Astrocyte (in vitro differentiated cells and primary cell): ENCODE measurements around the gene ANAPC13. TPM values are rescaled to one million over a fixed set of nuclear protein-coding genes. Genes with fewer than 3 reads are reported as not detected.
A peak's percentile ranks its signal among the peaks of the same experiment; 100 is the strongest.

Source experiments
- DNase-seq: peaks from one replicate; pipeline ENCODE4 v3.0.0-alpha.2; 2010; ENCODE audit warnings: low read depth
- FAIRE-seq: peaks from 2 replicates; lab custom pipeline; 2011; peaks lifted over from hg19 to GRCh38; lab: Jason Lieb, UNC
- H2AFZ ChIP-seq: 2 replicates; pipeline ENCODE4 v1.6.0; 2012; ENCODE audit warnings: low read depth, low read length, inconsistent platforms
- H3K27ac ChIP-seq: 2 replicates; pipeline ENCODE4 v1.5.1; 2011; ENCODE audit warnings: low read depth, low read length, inconsistent platforms
- H3K27me3 ChIP-seq: 2 replicates; pipeline ENCODE4 v1.6.0; 2011; ENCODE audit warnings: low read length, inconsistent platforms; ENCODE audit not compliant: insufficient read depth
- H3K36me3 ChIP-seq: 2 replicates; pipeline ENCODE4 v1.5.1; 2011; ENCODE audit warnings: low read length, inconsistent platforms; ENCODE audit not compliant: insufficient read depth
- H3K4me1 ChIP-seq: 2 replicates; pipeline ENCODE4 v1.5.1; 2011; ENCODE audit warnings: low read length, inconsistent platforms; ENCODE audit not compliant: insufficient read depth
- H3K4me2 ChIP-seq: 2 replicates; pipeline ENCODE4 v1.6.0; 2012; ENCODE audit warnings: low read length, inconsistent platforms
- H3K4me3 ChIP-seq: 2 replicates; pipeline ENCODE4 v1.5.1; 2011; ENCODE audit warnings: low read depth, mild to moderate bottlenecking, low read length, inconsistent platforms; ENCODE audit not compliant: insufficient read depth
- H3K79me2 ChIP-seq: 2 replicates; pipeline ENCODE4 v1.6.0; 2012; ENCODE audit warnings: mild to moderate bottlenecking, low read length, inconsistent platforms; ENCODE audit not compliant: insufficient read depth
- H3K9ac ChIP-seq: 2 replicates; pipeline ENCODE4 v1.6.0; 2012; ENCODE audit warnings: mild to moderate bottlenecking, low read length, inconsistent platforms
- H3K9me3 ChIP-seq: 2 replicates; pipeline ENCODE4 v1.5.1; 2012; ENCODE audit warnings: low read depth, mild to moderate bottlenecking, low read length, inconsistent platforms; ENCODE audit not compliant: insufficient read depth
- H4K20me1 ChIP-seq: 2 replicates; pipeline ENCODE4 v1.6.0; 2012; ENCODE audit warnings: low read length, inconsistent platforms; ENCODE audit not compliant: insufficient read depth
- H3K27ac Mint-ChIP-seq: one replicate; pipeline ENCODE4 v1.8.0; 2021; ENCODE audit warnings: mild to moderate bottlenecking, mixed read lengths; ENCODE audit not compliant: unreplicated experiment
- H3K27me3 Mint-ChIP-seq: one replicate; pipeline ENCODE4 v1.8.0; 2021; ENCODE audit warnings: low read depth, mixed read lengths; ENCODE audit not compliant: unreplicated experiment
- H3K36me3 Mint-ChIP-seq: one replicate; pipeline ENCODE4 v1.8.0; 2021; ENCODE audit warnings: low read depth, mixed read lengths; ENCODE audit not compliant: unreplicated experiment
- H3K4me1 Mint-ChIP-seq: one replicate; pipeline ENCODE4 v1.8.0; 2021; ENCODE audit warnings: low read depth, mixed read lengths; ENCODE audit not compliant: unreplicated experiment
- H3K4me3 Mint-ChIP-seq: one replicate; pipeline ENCODE4 v1.8.0; 2021; ENCODE audit warnings: mild to moderate bottlenecking, moderate library complexity, mixed read lengths; ENCODE audit not compliant: unreplicated experiment
- H3K9me3 Mint-ChIP-seq: one replicate; pipeline ENCODE4 v1.8.0; 2021; ENCODE audit warnings: mild to moderate bottlenecking, mixed read lengths; ENCODE audit not compliant: unreplicated experiment
- CTCF ChIP-seq: IDR thresholded peaks from 2 replicates; pipeline ENCODE4 v1.5.1; 2011; ENCODE audit warnings: low read depth, mild to moderate bottlenecking, inconsistent platforms, low read length, moderate library complexity; ENCODE audit not compliant: insufficient read depth
- EZH2 ChIP-seq: IDR thresholded peaks from 2 replicates; pipeline ENCODE4 v1.6.1; 2012; ENCODE audit warnings: mild to moderate bottlenecking, low read length, inconsistent platforms; ENCODE audit not compliant: insufficient read depth
- total RNA-seq: library from RNA; stranded (reverse); gene quantifications from 2 replicates; pipeline ENCODE4 v1.2.1, GENCODE V29; 2021

The ANAPC13 gene
- total RNA-seq, 1 donor from 2014 or later: 61.0 TPM

GRCh38 chr3:134487406-134487805, 1.6 kb upstream of the ANAPC13 start:
- Histone ChIP-seq H3K36me3 (no peaks in the 10 kb centered on the region), H3K4me2 (peak overlapping the region; percentile 86), H3K27me3 (no peaks in the 10 kb centered on the region), H2AFZ (no peak overlapping the region), H3K9ac (peak overlapping the region; percentile 92), H3K27ac (peak overlapping the region; percentile 53), H3K4me1 (peaks cover 44% of the 10 kb centered on the region), H3K4me3 (peak overlapping the region; percentile 27), H3K9me3 (no peaks in the 10 kb centered on the region), H3K79me2 (peaks cover 68% of the 10 kb centered on the region), H4K20me1 (no peaks in the 10 kb centered on the region)
- FAIRE-seq: no peak
- peak overlapping the region; percentile 96 for H3K4me3 Mint-ChIP-seq
- H3K27ac Mint-ChIP-seq: peak overlapping the region; percentile 13
- peaks cover 31% of the 10 kb centered on the region for H3K4me1 Mint-ChIP-seq
- H3K36me3 Mint-ChIP-seq: peaks cover 2% of the 10 kb centered on the region
- peaks cover 2% of the 10 kb centered on the region for H3K9me3 Mint-ChIP-seq
- no peaks in the 10 kb centered on the region for H3K27me3 Mint-ChIP-seq
- no peak for DNase-seq
- TF ChIP-seq EZH2 (no peak), CTCF (no peak)

- peaks cover 2% of the 10 kb centered on the region for H3K9me3 Mint-ChIP-seq
- Histone ChIP-seq H3K36me3 (peaks cover under 1% of the 10 kb centered on the region), H3K27me3 (no peaks in the 10 kb centered on the region), H3K9me3 (no peaks in the 10 kb centered on the region), H3K27ac (peak overlapping the region; percentile 98), H3K9ac (peak overlapping the region; percentile 92), H3K79me2 (peaks cover 65% of the 10 kb centered on the region), H4K20me1 (no peaks in the 10 kb centered on the region), H3K4me2 (peak overlapping the region; percentile 86), H3K4me1 (peaks cover 47% of the 10 kb centered on the region), H2AFZ (peak overlapping the region; percentile 77), H3K4me3 (peak overlapping the region; percentile 77)
- no peaks in the 10 kb centered on the region for H3K27me3 Mint-ChIP-seq
- peak overlapping the region; percentile 96 for H3K4me3 Mint-ChIP-seq
- peaks cover 2% of the 10 kb centered on the region for H3K36me3 Mint-ChIP-seq
- H3K4me1 Mint-ChIP-seq: peaks cover 32% of the 10 kb centered on the region
- FAIRE-seq (no peak), DNase-seq (peak; percentile 41)
- H3K27ac Mint-ChIP-seq: peak overlapping the region; percentile 82
- TF ChIP-seq CTCF: no peak
- no peak for TF ChIP-seq EZH2
These were observed 824 bp upstream of the ANAPC13 start for GRCh38 chr3:134486577-134487041.

- Histone ChIP-seq H3K4me3 (peak overlapping the region; percentile 77), H3K4me1 (peaks cover 47% of the 10 kb centered on the region), H2AFZ (peak overlapping the region; percentile 42), H3K9ac (peak overlapping the region; percentile 92), H3K79me2 (peaks cover 68% of the 10 kb centered on the region), H3K4me2 (peak overlapping the region; percentile 86), H4K20me1 (no peaks in the 10 kb centered on the region), H3K9me3 (no peaks in the 10 kb centered on the region), H3K36me3 (peaks cover 12% of the 10 kb centered on the region), H3K27ac (peak overlapping the region; percentile 98), H3K27me3 (no peaks in the 10 kb centered on the region)
- no peaks in the 10 kb centered on the region for H3K27me3 Mint-ChIP-seq
- DNase-seq (no peak), FAIRE-seq (no peak)
- peak overlapping the region; percentile 96 for H3K4me3 Mint-ChIP-seq
- H3K27ac Mint-ChIP-seq: peak overlapping the region; percentile 92
- H3K4me1 Mint-ChIP-seq: peaks cover 32% of the 10 kb centered on the region
- H3K9me3 Mint-ChIP-seq: peaks cover 2% of the 10 kb centered on the region
- peaks cover 2% of the 10 kb centered on the region for H3K36me3 Mint-ChIP-seq
- TF ChIP-seq EZH2: no peak
- TF ChIP-seq CTCF: no peak
These were observed 589 bp downstream of the ANAPC13 start for GRCh38 chr3:134485075-134485717.
